AG09319 (cell line): ENCODE results near the gene ECEL1.

Experiments used
- DNase-seq: peaks from one replicate; pipeline ENCODE4 v3.0.0-alpha.2; 2010; ENCODE audit warnings: low read depth; ENCODE audit errors: extremely low read depth
- TF ChIP-seq, protein P1 (sequence below): IDR thresholded peaks from 2 replicates; pipeline ENCODE4 v1.5.1; 2011; ENCODE audit warnings: low read depth, mild to moderate bottlenecking, inconsistent platforms, low read length, moderate library complexity

The ECEL1 gene

DNA sequence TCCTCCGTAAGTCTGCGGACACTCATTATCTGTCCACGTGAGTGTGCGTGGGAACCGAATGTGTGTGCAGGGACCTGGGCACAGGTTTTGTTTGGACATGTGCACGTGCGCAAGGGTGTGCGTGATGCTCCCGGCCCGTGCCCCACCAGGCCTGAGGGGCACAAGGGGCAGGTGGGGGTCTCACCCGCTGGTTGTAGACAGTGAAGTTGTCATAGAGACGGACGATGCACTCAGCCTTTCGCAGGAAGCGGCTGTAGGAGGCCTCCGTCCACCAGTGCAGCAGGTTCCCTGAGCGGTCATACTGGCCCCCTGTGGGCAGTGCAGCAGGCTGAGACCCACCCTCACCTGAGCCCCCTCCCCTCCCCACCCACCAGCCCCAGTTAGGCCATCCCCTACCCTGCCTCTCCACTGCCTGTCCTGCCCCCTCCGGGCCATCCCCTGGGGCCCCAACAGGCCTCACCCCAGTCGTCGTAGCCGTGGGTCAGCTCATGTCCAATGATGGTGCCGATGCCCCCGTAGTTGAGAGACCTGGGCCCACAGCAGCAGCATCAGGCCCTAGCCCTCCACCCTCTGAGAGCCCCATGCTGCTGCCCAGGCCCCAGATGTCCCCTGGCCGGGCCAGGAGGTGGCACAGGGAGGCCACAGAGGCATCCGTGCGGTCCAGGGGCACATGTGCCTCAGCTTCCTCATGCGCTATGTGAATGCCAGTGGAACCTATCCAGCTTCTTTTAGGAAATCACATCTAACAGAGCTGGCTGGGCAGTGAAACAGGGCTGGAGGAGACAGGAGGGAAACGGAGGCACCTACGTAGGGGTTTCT is 6.1 kb downstream of the ECEL1 start:
- DNase-seq, result no peak

DNA sequence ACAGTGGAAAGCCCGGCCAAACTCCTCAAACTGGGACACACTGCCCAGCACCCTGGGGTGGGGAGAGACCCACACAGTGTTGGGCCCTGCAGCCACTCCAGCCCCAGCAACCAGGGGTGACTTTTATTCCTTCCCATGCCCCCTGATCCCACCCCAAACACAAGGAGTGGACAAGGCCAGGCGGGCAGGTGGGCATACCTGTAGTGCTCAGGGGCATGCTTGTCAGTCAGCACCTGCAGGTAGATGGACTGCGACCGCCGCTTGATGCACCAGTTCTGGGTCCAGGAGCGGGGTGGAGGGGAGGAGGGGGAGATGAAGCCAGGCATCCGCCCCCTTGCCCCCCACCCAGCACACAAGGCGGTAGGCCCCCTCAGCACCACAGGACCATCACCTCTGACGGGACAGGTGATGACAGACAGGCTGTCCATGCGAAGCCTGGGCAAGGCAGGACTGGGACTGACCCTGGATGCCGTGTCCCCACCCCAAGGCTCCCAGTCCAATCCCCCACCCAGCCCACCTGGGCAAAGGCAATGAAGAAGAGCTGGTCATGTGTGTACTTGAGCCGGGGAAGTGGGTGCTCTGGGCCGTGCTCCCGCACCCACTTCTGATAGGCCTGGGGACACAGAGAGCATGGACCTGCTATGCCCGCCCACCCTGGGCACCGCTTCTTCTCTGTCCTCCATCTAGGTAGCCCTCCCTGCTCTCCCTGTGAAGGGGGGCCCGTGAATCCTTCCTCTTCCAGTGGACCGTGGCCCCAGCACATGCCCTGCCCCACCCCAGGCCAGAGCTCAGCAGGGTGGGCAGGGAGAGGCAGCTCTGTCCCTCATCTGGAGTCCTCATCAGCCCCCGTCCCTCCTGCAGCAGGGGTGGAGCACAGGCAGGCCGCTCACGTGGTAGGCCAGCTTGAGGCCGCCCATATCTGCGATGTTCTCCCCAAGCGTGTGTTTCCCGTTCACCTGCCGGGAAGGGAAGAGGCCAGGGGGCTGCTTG is 7.1 kb downstream of the ECEL1 start:
- TF ChIP-seq, protein P1, sequence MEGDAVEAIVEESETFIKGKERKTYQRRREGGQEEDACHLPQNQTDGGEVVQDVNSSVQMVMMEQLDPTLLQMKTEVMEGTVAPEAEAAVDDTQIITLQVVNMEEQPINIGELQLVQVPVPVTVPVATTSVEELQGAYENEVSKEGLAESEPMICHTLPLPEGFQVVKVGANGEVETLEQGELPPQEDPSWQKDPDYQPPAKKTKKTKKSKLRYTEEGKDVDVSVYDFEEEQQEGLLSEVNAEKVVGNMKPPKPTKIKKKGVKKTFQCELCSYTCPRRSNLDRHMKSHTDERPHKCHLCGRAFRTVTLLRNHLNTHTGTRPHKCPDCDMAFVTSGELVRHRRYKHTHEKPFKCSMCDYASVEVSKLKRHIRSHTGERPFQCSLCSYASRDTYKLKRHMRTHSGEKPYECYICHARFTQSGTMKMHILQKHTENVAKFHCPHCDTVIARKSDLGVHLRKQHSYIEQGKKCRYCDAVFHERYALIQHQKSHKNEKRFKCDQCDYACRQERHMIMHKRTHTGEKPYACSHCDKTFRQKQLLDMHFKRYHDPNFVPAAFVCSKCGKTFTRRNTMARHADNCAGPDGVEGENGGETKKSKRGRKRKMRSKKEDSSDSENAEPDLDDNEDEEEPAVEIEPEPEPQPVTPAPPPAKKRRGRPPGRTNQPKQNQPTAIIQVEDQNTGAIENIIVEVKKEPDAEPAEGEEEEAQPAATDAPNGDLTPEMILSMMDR, result no peak
- DNase-seq, result no peak

More for the DNA sequence above, 6.1 kb downstream of the ECEL1 start:
- TF ChIP-seq, protein P1, result no peak

DNA sequence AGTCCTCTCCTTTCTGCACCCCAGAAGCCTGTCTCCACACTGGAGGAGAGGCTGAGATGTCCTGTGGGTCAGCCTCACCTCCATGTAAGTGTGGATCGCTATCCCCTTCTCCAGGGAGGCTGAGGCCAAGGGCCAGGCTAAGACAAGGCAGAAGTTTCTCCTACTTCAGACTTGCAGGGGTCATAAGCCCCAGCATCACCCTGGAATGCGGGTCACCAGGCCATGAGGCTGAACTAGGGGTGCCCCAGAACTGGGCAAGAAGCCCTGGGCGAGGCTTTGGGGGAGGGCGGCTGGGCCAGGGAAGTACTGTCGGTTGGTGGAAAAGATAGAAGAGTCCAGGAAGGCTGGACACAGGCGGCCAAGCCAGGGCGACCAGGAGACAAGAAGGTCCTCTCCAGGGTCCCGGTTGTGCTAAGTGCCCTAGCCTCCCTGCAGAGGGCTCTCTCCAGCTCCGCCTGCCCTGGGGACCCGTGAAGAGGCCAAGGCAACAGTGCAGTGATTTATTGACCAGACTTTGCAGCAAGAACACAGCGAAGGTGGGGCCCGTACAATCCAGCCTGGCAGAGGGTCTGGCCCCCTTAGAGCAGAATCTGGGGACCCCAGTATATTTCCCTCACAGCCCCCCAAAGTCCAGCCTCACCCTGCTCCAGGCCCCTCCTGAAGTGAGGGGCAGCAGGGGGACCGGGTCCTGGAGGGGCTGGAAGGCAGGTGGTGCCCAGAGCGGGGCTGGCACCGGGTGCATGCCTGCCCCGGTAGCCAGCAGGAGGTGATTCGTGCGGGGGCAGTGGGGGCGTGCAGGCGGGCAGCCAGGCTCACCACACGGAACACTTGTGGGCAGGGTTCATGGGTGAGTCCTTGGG is 8.1 kb downstream of the ECEL1 start:
- DNase-seq, result no peak
- TF ChIP-seq, protein P1, result no peak

GRCh38 chr2:232478571-232479340 is 8.9 kb downstream of the ECEL1 start:
- DNase-seq, result no peak
- TF ChIP-seq, protein P1, result no peak

GRCh38 chr2:232477751-232478510 is 9.7 kb downstream of the ECEL1 start:
- TF ChIP-seq, protein P1, result no peak
- no peak for DNase-seq

GRCh38 chr2:232476791-232477190 is 10.8 kb downstream of the ECEL1 start:
- TF ChIP-seq, protein P1, result no peak
- DNase-seq, result no peak
